Right lobe of liver (tissue), 6 donors: ENCODE data around the gene SLC6A9. TPM values are rescaled to one million over a fixed set of nuclear protein-coding genes. Genes with fewer than 3 reads are reported as not detected.
A peak's percentile ranks its signal among the peaks of the same experiment; 100 is the strongest.

Experiments used
- ATAC-seq, 4 donors: fragments of 200-7000 bp; cut with Tn5 transposase; one replicate each; pipeline ENCODE4 v1.9.1; 2020; ENCODE audit warnings: mild to moderate bottlenecking in 4 of 4, moderate library complexity in 4 of 4
- DNase-seq, 3 donors: peaks; one replicate each; pipeline ENCODE4 v3.0.0-alpha.2; 2020
- H3K27ac ChIP-seq, 3 donors: fragments of 200-600 bp; one replicate each; pipeline ENCODE4 v1.8.0; 2022
- H3K27me3 ChIP-seq, 2 donors: fragments of 200-600 bp; one replicate each; pipeline ENCODE4 v1.8.0; 2022
- H3K36me3 ChIP-seq, 4 donors: fragments of 200-600 bp; sonication (generic) in 1 of 4; one replicate each; pipeline versions ENCODE4 v1.5.1 to v1.8.0; 2017 to 2022; ENCODE audit warnings: control low read depth in 1 of 4
- H3K4me1 ChIP-seq, 4 donors: fragments of 200-600 bp; sonication (generic) in 1 of 4; one replicate each; pipeline versions ENCODE4 v1.5.1 to v1.8.0; 2017 to 2022; ENCODE audit warnings: control low read depth in 1 of 4
- H3K4me3 ChIP-seq, 3 donors: fragments of 200-600 bp; one replicate each; pipeline ENCODE4 v1.8.0; 2022
- H3K9me3 ChIP-seq, 4 donors: fragments of 200-600 bp; sonication (generic) in 1 of 4; one replicate each; pipeline versions ENCODE4 v1.5.1 to v1.8.0; 2017 to 2022; ENCODE audit warnings: control low read depth in 1 of 4
- POLR2A ChIP-seq: fragments of 450-650 bp; IDR thresholded peaks from one replicate; pipeline ENCODE4 v1.6.1; 2017; ENCODE audit warnings: antibody characterized with exemption, mild to moderate bottlenecking
- WGBS: methylation state at CpG from one replicate; pipeline ENCODE4 v1.1.6; 2018; ENCODE audit warnings: low coverage, low lambda C conversion rate; ENCODE audit not compliant: insufficient coverage; ENCODE audit errors: missing lambda C conversion rate; 5-methylcytosine and 5-hydroxymethylcytosine counted together
- intact Hi-C, 2 donors: fragments of 100-400 bp; cut with DNase I; formaldehyde crosslinking; loops; one replicate each; pipeline versions ENCODE4 v1.11.2 to v1.14.1; 2022
- total RNA-seq, 6 experiments: library from RNA; depleted of rRNA in 2 of 6; stranded (reverse); fragments of >200 nt in 2 of 6; fragmentation: NEBNext Ultra II Directional in 3 of 6; extraction: Animal tissue kit (Norgen Biotek cat#: 25700) in 3 of 6; gene quantifications; one replicate each; pipeline versions ENCODE4 v1.1.0 to v1.2.4, GENCODE V29; 2016 to 2023
- TF ChIP-seq, protein P1 (sequence below), 4 donors: fragments of 200-600 bp in 3 of 4; fragments of 450-650 bp in 1 of 4; IDR thresholded peaks; one replicate each; pipeline versions ENCODE4 v1.5.1 to v1.8.0; 2016 to 2022; ENCODE audit warnings: antibody characterized with exemption in 4 of 4, mild to moderate bottlenecking in 2 of 4
- donor health status: DM: no; HTN: yes; CAD: no.
- donor health status: DM: no; HTN: no; CAD: no.
- donor health status: DM: no; HTN: no; CAD: no.
- donor health status: DM: no; HTN: yes; CAD: no.
- donor health status: DM: no; HTN: yes; CAD: no.

The SLC6A9 gene
- total RNA-seq, 6 experiments from 2014 or later, result 0.78 to 2.2 (median 1.9) TPM

GRCh38 chr1:43991476-43992231, 39.6 kb downstream of the SLC6A9 start, which contains the start of gene CCDC24:
TSS of gene CCDC24 (plus strand) at chr1:43991599. CDS start at chr1:43991879, 280 bp downstream.
- ATAC-seq (peak; percentile 85 to 93 (median 90)), DNase-seq (peak; percentile 90 to 93 (median 93))
- intact Hi-C loops, result no loop called here
- Histone ChIP-seq H3K9me3 (no peaks in the 10 kb centered on the region), H3K36me3 (no peaks in the 10 kb centered on the region), H3K27me3 (no peaks in the 10 kb centered on the region), H3K27ac (peak within 1 kb of the TSS; percentile 54 to 68 (median 66)), H3K4me3 (peak within 1 kb of the TSS; percentile 54 to 75 (median 61)), H3K4me1 (peaks cover 0 to 19% (median 1%) of the 10 kb centered on the region in 4 donors)
- 3% methylated on average over 5 of the region's 66 CpGs for WGBS
- TF ChIP-seq, protein P1, sequence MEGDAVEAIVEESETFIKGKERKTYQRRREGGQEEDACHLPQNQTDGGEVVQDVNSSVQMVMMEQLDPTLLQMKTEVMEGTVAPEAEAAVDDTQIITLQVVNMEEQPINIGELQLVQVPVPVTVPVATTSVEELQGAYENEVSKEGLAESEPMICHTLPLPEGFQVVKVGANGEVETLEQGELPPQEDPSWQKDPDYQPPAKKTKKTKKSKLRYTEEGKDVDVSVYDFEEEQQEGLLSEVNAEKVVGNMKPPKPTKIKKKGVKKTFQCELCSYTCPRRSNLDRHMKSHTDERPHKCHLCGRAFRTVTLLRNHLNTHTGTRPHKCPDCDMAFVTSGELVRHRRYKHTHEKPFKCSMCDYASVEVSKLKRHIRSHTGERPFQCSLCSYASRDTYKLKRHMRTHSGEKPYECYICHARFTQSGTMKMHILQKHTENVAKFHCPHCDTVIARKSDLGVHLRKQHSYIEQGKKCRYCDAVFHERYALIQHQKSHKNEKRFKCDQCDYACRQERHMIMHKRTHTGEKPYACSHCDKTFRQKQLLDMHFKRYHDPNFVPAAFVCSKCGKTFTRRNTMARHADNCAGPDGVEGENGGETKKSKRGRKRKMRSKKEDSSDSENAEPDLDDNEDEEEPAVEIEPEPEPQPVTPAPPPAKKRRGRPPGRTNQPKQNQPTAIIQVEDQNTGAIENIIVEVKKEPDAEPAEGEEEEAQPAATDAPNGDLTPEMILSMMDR (IDR thresholded peaks at IDR 0.05), result no peak
- peak; percentile 25 for TF ChIP-seq POLR2A

DNA sequence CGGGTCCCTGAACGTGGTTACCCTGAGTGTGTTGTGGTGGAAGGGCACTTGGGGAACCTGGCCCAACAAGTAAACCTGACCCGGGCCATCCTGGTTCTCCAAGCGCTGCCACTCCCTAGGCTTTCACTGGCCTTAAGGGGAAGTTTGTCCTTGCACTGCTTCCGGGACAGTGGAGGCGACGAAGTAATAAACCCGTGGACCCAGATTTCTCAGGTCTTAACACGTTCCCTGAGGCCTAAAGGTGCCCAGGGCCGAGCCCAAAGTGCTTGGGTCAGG, 40.1 kb downstream of the SLC6A9 start:
- H3K4me1 ChIP-seq, result peaks cover 0 to 22% (median 1%) of the 10 kb centered on the region in 4 donors
- no peaks in the 10 kb centered on the region for H3K9me3 ChIP-seq
- 0% methylated on average over 8 of the region's 10 CpGs for WGBS
- H3K27ac ChIP-seq, result peak overlapping the region; percentile 54 to 68 (median 66)
- H3K27me3 ChIP-seq, result no peaks in the 10 kb centered on the region
- intact Hi-C loops, result no loop called here
- ATAC-seq, result no peak
- no peak for DNase-seq
- TF ChIP-seq, protein P1 (IDR thresholded peaks at IDR 0.05), result no peak
- TF ChIP-seq POLR2A, result no peak
- no peaks in the 10 kb centered on the region for H3K36me3 ChIP-seq
- H3K4me3 ChIP-seq, result peak overlapping the region; percentile 54 to 75 (median 61)

DNA sequence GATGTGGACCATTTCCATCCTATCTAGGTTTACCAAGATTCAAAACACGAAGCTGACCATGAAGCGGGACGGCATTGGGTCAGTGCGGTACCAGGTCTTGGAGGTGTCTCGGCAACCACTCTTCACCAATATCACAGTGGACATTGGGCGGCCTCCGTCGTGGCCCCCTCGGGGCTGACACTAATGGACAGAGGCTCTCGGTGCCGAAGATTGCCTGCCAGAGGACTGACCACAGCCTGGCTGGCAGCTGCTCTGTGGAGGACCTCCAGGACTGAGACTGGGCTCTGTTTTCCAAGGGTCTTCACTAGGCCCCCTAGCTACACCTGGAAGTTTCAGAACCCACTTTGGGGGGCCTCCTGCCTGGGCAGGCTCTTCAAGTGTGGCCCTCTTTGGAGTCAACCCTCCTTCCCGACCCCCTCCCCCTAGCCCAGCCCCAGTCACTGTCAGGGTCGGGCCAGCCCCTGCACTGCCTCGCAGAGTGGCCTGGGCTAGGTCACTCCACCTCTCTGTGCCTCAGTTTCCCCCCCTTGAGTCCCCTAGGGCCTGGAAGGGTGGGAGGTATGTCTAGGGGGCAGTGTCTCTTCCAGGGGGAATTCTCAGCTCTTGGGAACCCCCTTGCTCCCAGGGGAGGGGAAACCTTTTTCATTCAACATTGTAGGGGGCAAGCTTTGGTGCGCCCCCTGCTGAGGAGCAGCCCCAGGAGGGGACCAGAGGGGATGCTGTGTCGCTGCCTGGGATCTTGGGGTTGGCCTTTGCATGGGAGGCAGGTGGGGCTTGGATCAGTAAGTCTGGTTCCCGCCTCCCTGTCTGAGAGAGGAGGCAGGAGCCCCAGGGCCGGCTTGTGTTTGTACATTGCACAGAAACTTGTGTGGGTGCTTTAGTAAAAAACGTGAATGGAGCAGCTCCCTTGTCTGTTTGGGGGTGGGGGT, 40.7 kb downstream of the SLC6A9 start:
- H3K36me3 ChIP-seq, result no peaks in the 10 kb centered on the region
- ATAC-seq, result no peak
- H3K27me3 ChIP-seq, result no peaks in the 10 kb centered on the region
- 90% methylated on average over 2 of the region's 19 CpGs for WGBS
- H3K9me3 ChIP-seq, result no peaks in the 10 kb centered on the region
- H3K4me3 ChIP-seq, result peak overlapping the region; percentile 54 to 75 (median 61)
- peak overlapping the region; percentile 54 to 68 (median 66) for H3K27ac ChIP-seq
- TF ChIP-seq POLR2A, result no peak
- TF ChIP-seq, protein P1 (IDR thresholded peaks at IDR 0.05), result no peak
- intact Hi-C loops, result no loop called here
- H3K4me1 ChIP-seq, result peaks cover 0 to 22% (median 1%) of the 10 kb centered on the region in 4 donors
- DNase-seq, result no peak

DNA sequence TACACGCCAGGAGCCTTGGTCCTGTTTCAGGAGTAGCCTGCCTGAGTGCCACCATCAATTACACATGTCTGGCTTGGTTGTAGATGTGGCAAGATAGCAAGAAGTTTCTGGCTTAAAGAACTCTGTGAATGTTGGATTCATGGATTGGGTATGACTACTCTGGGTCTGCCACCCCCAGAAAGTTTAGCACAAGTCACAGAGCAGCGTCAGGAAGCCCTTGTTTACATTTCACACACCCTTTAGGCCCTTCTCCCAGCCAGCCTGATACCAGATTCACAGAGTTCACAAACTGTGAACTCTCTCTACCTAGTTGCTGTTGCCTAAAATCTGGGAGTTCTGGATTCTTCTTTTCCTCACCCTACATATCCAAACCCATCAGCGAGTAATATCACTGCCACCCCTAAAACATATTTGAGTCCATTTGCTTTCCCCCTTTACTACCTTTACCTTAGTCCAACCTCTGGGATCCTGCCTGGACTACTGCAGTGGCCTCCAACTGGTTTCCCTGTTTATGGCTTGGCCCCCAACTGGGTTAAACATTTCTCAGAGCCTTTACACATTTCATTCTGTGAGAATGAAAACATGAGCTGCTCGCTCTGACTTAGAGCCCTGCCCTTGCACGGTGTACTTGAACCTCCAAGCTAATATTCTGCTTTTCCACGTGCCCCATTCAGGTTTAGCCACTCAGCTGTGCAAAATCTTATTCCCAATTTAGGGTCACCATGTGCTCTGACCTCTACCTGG, 43.9 kb downstream of the SLC6A9 start:
- Histone ChIP-seq H3K4me1 (peaks cover 0 to 22% (median 1%) of the 10 kb centered on the region in 4 donors), H3K9me3 (no peaks in the 10 kb centered on the region), H3K27ac (peak overlapping the region in 1 of 3 donors; percentile 35), H3K4me3 (no peak overlapping the region), H3K27me3 (no peaks in the 10 kb centered on the region), H3K36me3 (no peaks in the 10 kb centered on the region)
- intact Hi-C loops, result no loop called here
- peak in 2 of 4 donors; percentile 23 to 35 for ATAC-seq
- TF ChIP-seq, protein P1 (IDR thresholded peaks at IDR 0.05), result no peak
- no peak for TF ChIP-seq POLR2A
- DNase-seq, result no peak
- 50% methylated on average over 3 of the region's 6 CpGs for WGBS
